CD4-positive, alpha-beta T cell treated with Interleukin-21 for 1 hour (primary cell): ENCODE data around the gene OR6C70.
"Not testable (repeated sequence)": the region's sequence is repeated elsewhere in the genome, so short reads cannot be mapped to it uniquely, and the experiment has no call there.

Source experiments
- DNase-seq: peaks from one replicate; pipeline ENCODE4 v3.0.0-alpha.2; 2020

Gene OR6C70

GRCh38 chr12:55470088-55470829 lies at the start of gene OR6C70:
Gene OR6C70 (minus strand): TSS chr12:55470138. CDS start chr12:55470138, 0 bp downstream.
- DNase-seq, result no peak

- DNase-seq, result no peak
These were observed 46.5 kb upstream of the OR6C70 start for GRCh38 chr12:55516391-55516790.

GRCh38 chr12:55515696-55516095 lies 45.8 kb upstream of the OR6C70 start:
- DNase-seq, result no peak

- DNase-seq, result no peak
These were observed 31.7 kb upstream of the OR6C70 start for GRCh38 chr12:55501601-55502000.

- no peak for DNase-seq
These were observed 29.9 kb upstream of the OR6C70 start for GRCh38 chr12:55499810-55500252.

- DNase-seq, result no peak
These were observed 29.3 kb upstream of the OR6C70 start for GRCh38 chr12:55499231-55499630.

GRCh38 chr12:55495490-55495889 lies 25.6 kb upstream of the OR6C70 start:
- DNase-seq, result no peak

- DNase-seq, result no peak
These were observed 22.1 kb upstream of the OR6C70 start, which contains the start of gene OR6C68 for GRCh38 chr12:55492078-55492477. Gene OR6C68 (plus strand): TSS chr12:55492378. CDS start chr12:55492378, 0 bp downstream.

GRCh38 chr12:55484284-55484683 lies 14.3 kb upstream of the OR6C70 start:
- DNase-seq, result not testable (repeated sequence)

GRCh38 chr12:55479136-55479535 lies 9.2 kb upstream of the OR6C70 start:
- not testable (repeated sequence) for DNase-seq

- DNase-seq, result no peak
These were observed 2.3 kb upstream of the OR6C70 start for GRCh38 chr12:55472264-55472663.

GRCh38 chr12:55469291-55469690 lies 647 bp downstream of the OR6C70 start:
- no peak for DNase-seq

- DNase-seq, result no peak
These were observed 2.1 kb downstream of the OR6C70 start for GRCh38 chr12:55467836-55468235.

GRCh38 chr12:55464926-55465325 lies 5.0 kb downstream of the OR6C70 start:
- not testable (repeated sequence) for DNase-seq

- no peak for DNase-seq
These were observed 21.1 kb downstream of the OR6C70 start for GRCh38 chr12:55448825-55449224.

- no peak for DNase-seq
These were observed 23.6 kb downstream of the OR6C70 start for GRCh38 chr12:55446326-55446725.

- DNase-seq, result no peak
These were observed 24.6 kb downstream of the OR6C70 start for GRCh38 chr12:55445357-55445756.

GRCh38 chr12:55443776-55444175 lies 26.2 kb downstream of the OR6C70 start, which contains the start of gene OR6C2:
Gene OR6C2 (plus strand): TSS chr12:55444076. CDS start chr12:55452214, 8,138 bp downstream.
- no peak for DNase-seq

GRCh38 chr12:55441233-55441632 lies 28.7 kb downstream of the OR6C70 start:
- not testable (repeated sequence) for DNase-seq

GRCh38 chr12:55428331-55429243 lies 41.4 kb downstream of the OR6C70 start:
- no peak for DNase-seq

- DNase-seq, result no peak
These were observed 44.0 kb downstream of the OR6C70 start, which contains the start of gene OR6C76 for GRCh38 chr12:55425954-55426353. Gene OR6C76 (plus strand): TSS chr12:55426254. CDS start chr12:55426254, 0 bp downstream.

- DNase-seq, result no peak
These were observed 49.5 kb downstream of the OR6C70 start for GRCh38 chr12:55420307-55420962.
